Superior temporal gyrus (tissue), 1 donor: Measurements from ENCODE around the gene DAAM1.
A peak's percentile ranks its signal among the peaks of the same experiment; 100 is the strongest.

Source experiments
- DNase-seq: peaks from one replicate; pipeline ENCODE4 v3.0.0-alpha.2; 2016; ENCODE audit errors: extremely low spot score

Gene DAAM1

GRCh38 chr14:59221568-59221967 is 33.1 kb downstream of the DAAM1 start:
- DNase-seq, result no peak

GRCh38 chr14:59224341-59224740 is 35.9 kb downstream of the DAAM1 start:
- DNase-seq, result no peak

- no peak for DNase-seq
These were observed 36.8 kb downstream of the DAAM1 start for GRCh38 chr14:59225281-59225680.

GRCh38 chr14:59228421-59228820 is 40.0 kb downstream of the DAAM1 start:
- DNase-seq, result no peak

- DNase-seq, result no peak
These were observed 41.4 kb downstream of the DAAM1 start for GRCh38 chr14:59229653-59230406.

- no peak for DNase-seq
These were observed 47.7 kb downstream of the DAAM1 start for GRCh38 chr14:59236195-59236594.

GRCh38 chr14:59238216-59238615 is 49.7 kb downstream of the DAAM1 start:
- DNase-seq, result no peak

GRCh38 chr14:59239022-59239421 is 50.6 kb downstream of the DAAM1 start:
- no peak for DNase-seq

GRCh38 chr14:59240356-59240755 is 51.9 kb downstream of the DAAM1 start:
- DNase-seq, result no peak

- no peak for DNase-seq
These were observed 52.7 kb downstream of the DAAM1 start for GRCh38 chr14:59241121-59241520.

GRCh38 chr14:59243174-59243573 is 54.7 kb downstream of the DAAM1 start:
- DNase-seq, result no peak

- DNase-seq, result no peak
These were observed 56.1 kb downstream of the DAAM1 start for GRCh38 chr14:59244581-59244980.

GRCh38 chr14:59245809-59246295 is 57.4 kb downstream of the DAAM1 start:
- DNase-seq, result no peak

GRCh38 chr14:59246566-59246965 is 58.1 kb downstream of the DAAM1 start:
- no peak for DNase-seq

- DNase-seq, result no peak
These were observed 59.5 kb downstream of the DAAM1 start for GRCh38 chr14:59247801-59248584.

GRCh38 chr14:59249029-59249428 is 60.6 kb downstream of the DAAM1 start:
- no peak for DNase-seq

GRCh38 chr14:59251811-59252771 is 63.6 kb downstream of the DAAM1 start:
- DNase-seq, result no peak

- DNase-seq, result no peak
These were observed 64.5 kb downstream of the DAAM1 start for GRCh38 chr14:59252772-59253500.

GRCh38 chr14:59253527-59253926 is 65.1 kb downstream of the DAAM1 start:
- DNase-seq, result no peak

- peak; percentile 52 for DNase-seq
These were observed 65.9 kb downstream of the DAAM1 start for GRCh38 chr14:59254146-59254910.
